DMS79 treated with DMSO at 0.1 percent for 48 hours (cell line): ENCODE data around the gene SFT2D3.

ENCODE experiments used
- DNase-seq: peaks from one replicate; lab custom pipeline; 2025; lab: John Stamatoyannopoulos, UW

The SFT2D3 gene

DNA sequence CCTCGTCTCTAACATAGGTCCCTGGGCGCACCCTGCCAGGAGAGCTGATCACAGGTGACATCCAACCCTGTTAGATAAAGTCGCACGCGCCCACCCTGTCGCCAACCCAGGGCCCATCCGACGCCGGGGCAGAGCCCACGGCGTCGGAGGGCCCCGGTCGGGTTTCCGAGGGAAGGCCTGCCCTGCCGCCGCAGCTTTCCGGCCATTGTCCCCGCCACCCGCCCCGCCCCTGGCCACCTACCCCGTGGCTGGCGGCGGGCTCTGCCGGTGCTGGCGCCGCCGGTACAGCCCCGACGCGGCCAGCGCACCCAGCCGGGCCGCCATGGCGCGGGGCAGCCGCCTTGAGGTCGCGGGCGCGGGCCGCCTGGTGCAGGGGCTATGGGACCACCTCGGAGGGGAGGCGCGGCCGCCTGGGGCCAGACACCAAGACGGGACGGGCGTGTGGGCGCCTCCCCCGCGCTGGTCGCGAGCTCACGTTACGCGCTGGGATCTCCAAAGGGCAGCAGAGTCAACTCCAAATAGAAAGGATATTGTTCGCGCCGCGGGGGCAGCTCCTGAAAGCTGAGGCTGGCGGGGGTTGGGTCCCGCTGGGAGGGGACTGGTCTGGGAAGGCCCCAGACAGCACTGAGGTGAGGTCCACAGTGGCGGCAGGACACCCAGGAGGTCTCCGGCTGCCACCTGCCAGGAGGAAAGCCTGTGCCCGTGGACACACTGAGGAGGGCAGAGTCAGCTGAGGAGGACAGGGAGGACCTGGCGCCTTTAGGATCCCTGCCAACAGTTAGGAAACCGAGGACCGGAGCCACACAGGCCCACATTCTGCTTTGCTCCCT is 37.0 kb upstream of the SFT2D3 start:
- DNase-seq = no peak

DNA sequence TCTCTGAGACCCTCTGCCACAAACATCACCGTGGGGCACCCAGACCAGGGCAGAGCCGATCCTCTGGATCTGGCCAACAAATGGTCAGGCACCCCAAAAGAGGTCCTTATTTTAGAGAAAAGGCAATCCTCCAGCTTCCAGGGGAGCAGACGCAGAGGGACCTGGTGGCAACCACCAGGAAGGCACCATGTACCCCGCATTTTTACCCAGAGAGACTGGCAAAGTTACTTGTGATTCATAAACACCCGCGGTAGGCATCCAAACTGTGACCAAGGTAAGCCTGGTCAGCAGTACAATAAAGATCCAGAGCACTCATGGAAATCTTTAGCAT is 36.4 kb upstream of the SFT2D3 start:
- DNase-seq = no peak

DNA sequence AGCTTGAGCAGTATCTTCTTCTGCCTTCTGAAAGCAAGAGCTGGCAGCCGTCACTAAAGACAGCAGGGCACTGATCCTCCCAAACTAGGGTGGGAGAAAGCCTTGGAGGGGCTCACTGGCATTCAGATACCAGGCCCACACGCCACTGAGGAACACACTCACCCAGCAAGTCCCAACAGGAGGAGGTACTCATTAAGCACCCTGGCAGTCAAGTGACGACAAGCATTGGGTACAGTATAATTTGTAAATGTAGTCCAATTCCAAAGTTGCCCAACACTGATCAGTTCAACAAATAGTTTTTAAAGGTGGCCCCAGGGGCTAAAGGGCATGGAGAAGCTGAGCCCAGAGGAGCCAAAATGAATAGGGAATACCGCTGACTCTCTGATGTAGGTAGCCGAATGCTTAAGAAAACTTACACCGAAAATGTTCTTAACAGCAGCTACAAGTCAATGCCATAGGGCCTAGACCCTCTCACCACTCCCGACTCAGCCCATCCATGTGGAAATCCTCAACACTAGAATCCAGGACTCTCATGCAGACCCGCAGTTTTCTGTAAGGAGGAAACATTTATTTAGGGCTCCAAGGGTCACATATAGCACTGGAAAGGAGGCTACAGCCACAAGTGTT is 35.9 kb upstream of the SFT2D3 start:
- DNase-seq = no peak

DNA sequence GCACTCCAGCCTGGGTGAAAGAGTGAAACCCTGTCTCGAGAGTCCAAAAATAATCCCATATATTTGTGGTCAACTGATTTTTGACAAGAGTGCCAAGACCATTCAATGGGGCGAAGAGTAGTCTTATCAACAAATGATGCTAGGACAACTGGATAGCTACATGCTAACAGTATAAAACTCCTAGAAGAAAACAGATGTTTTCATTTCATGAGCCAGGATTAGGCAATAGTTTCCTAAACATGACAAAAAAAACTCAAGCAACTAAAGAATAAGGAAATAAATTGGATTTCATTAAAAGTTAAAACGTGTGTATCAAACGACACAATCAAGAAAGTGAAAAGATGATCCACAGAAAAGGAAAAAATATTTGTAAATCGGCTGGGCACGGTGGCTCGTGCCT is 32.2 kb upstream of the SFT2D3 start:
- no peak for DNase-seq

DNA sequence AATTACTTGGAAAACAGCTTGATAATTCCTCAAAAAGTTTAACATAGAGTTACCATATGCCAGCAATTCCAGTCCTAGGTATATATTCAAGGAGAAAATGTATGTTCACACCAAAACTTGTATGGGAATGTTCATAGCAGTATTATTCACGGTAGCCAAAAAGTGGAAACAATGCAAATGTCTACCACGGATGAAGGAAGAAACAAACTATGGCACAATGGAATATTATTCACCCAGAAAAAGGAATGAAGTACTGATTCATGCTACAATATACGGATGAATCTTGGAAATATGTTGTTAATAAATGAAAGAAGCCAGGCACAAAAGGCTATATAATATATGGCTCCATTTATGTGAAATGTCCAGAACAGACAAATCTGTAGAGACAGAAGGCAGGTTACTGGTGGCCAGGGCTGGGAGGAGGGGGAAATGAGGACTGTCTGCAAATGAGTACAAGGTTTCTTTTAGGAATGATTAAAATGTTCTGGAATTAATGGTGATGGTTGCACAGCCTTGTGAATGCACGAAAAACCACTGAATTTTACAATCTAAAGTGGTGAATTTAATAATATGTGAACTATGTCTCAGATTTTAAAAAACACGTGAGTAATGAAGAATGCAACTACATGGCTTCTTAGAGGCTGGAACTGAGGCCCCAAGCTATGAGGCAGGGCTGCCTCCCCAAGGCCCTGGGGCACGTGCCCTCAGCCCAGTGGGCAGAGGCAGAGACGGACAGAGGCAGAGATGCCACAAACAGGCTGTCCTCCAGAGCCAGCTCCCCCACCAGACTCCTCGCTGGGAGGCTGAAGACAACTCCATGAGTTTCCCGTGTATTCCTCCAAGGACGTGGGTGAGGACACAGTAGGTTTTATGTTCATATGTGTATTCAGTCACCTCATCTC is 31.0 kb upstream of the SFT2D3 start:
- DNase-seq = no peak

DNA sequence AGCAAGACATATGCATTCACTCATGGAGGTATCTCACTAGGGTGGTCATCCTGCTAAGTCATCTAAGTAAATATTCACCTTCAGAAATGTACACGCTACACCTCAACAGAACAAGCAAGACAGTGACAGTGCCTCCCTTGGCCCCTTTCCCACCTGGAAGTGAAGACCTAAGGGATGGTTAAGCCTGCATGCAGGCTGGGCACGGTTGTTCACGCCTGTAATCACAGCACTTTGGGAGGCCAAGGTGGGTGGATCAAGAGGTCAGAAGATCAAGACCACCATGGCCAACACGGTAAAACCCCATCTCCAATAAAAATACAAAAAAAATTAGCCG is 30.4 kb upstream of the SFT2D3 start:
- DNase-seq = no peak

DNA sequence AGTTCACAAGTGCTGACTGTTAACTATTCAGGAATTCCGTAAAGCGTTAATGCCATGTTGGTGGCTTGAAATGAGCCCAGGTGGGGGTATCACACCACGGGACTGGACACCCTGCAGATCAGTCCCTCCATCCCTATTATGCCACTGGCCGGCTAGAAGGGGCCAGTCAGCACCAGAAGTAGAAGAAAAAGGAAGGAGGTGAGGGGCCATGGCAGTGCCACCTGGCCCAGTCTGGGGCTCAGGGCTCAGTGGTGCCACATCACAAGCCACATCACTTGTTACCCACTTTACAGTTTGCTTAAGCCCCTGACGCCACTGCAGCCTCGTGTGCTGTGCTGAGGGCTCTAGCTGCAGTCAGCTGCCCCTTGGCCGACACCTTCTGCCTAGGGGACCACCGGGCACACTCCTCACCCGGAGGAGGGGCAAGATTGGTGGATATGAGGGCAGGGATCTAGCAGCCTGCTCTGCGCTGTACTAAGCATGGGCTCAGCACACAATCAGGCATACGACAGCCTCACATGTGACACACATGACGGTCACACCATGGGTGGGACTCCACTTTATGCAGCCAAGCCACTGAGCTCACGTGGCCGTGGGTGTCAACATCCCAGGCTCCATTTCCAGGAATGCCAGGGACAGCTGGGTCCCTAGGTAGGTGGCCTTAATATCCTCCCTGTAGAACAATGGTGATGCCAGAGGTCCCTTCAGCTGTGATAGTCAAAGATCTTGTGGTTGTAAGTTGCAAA is 29.6 kb upstream of the SFT2D3 start:
- no peak for DNase-seq

DNA sequence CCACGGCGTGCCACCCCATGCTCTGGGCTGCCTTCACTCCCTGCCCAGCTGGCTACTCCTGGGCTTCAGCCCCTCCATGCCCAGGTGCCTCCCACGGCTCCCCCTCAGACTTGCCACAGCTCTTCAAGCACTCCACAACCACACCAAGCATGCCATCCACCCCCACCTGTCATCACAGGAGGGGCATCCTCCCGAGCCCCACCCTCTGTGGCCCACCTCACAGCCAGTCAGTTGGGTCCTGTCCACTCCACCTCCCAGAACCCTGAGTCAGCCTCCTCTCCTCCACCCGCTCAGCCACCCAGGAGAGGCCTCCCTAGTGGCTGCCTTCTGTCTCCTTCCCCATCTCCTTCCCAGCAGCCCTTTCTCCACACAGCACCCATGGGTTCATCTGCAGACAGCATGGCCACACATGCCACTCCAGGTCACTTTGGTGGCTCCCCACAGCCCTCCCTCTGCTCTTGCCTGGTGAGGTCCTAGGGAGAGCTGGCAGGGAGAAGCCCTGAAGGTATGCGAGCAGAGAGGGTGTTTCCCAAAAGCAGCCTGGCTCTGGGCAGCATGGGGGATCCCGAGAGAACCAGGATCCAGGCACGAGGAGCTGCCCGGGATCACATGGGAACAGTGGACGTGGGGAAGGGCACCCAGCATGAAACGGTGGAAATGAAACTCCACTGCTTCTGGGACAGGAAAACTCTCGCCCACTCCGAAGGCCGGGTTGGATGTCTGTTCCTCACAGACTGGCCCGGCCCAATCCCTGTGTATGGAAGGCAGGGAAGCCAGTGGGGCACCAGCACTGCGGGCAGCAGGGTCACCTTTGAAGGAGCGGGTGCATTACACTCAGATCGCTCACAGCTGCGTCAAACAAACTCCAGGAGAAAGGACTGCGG is 28.7 kb upstream of the SFT2D3 start:
- no peak for DNase-seq

DNA sequence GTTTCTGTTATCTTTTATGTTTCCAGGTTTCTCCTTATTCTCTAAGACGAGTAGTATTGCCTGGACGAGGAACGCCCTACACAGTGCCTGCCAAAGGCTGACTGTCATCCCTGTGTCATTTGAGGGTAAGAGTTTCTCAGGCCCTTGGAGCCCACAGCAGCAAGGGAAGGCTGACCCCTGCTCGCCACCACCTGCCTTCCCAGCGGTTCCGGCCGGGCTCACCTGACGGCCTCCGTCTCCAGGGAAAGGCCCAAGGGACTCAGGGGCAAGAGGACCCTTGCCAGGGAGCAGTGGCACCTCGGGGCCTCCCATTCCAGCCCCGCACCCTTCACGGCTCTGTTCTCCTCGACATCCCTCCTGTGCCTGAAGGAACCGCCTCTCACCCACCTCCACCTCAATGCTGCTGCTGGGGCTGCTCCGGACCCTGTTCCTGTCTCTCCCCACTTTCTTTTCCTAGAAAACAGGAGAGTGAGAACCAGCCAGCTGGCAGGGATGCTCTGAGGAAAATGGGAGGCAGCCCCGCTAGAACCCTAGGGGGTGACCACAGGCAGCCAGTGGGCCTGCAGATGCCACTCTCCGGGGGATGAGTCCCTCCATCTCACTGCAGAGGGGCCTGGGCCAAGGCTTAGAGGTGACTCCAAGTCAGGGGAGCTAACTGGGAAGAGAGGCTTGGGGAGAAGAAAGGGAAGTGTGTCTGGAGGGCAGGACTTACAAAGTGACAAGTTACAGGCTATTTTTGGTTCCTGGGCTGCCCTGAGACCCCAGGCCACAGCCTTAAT is 27.8 kb upstream of the SFT2D3 start:
- DNase-seq = no peak

DNA sequence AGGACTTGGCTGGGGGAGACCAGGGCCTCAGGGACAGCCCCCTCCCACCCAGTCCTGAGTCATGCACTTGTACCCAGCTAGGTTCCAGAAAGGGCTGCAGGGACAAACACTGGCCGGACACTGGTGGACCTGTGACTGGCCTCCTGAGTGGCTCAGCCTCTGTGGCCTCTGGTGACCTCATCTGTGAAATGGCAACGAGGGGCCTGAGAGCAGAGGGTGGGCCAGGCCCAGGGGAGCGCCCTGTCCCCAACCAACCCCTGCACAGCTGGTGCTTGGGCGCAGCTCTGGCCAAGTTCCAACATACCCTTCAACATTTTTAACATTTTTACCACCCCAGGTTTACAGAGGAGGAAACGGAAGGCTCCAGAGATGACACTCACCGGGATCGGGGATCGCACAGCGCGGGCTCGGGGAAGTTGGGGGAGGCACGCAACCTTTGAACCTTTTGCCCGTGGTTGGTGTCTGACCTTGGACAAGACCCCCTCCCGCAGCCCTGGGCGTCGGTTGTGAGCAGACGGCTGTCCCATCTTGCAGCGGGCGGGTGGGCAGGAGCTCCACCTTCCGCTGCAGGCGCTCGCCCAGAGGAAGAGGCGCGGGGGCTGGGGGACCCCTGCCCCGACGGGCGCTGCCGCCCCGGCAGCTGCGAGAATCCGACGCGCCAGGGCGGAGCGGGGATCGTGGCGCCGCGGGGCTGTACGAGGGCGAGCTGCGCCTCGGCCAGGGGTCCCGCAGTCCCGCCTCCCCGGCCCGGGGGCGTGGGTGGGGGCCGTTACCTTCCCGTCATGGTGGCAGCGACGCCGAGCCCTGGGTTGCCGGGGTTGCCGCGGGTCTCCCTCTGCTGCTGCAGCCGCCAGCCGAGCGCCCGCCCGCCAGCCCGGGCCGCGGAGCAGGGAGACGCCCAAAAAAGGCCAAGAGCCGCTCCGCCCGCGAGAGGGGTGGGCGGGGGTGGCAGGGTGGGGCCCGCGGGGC is 26.8 kb upstream of the SFT2D3 start:
- no peak for DNase-seq

DNA sequence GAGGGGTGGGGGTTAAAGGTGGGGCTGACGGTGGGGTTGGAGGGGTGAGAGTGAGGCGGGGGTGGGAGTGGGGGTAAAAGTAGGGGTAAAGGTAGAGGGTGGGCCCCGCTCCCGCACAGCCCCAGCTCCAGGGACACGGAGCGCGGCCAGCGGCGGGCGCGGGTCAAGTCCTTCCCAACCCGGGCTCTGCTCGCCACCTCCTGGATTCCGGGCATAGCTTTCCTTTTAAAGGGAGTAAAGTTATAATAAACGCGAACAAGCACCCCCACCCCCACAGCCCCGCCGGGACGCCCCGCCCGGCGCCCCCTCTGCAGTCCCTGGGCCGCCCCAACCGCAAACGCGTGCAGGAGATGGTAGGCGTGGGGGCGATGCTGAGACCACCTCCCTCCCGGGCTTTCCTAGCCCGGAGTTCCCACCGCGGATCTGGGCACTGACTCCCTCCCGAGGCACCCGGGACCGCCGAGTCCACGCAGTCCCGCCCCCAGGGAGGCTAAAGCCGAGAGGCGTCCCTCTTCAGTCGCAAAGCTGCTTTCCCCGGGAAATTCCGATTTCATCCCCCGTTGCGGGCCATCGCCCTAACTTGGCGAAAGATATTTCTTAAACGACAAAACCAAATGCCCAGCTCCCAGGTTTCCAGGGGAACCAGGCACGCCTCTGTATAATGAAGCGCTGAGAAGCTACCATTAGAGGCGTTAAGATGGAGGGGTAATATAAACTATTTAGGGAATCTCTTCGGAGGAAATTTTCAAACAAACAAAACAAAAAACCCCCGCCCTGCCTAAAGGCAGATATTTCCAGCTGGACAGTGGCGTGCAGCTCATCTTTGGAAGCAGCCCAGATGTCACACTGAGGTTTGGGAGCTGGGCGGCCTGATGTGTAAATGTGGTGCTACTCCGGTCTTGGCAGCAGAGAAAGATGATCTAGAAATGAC is 25.7 kb upstream of the SFT2D3 start, which contains the start of gene LIMS2:
TSS of gene LIMS2 (minus strand) at position 200 of the 931 bp plus-strand sequence. CDS start 506 bp downstream, outside the sequence.
- DNase-seq = peak; percentile 22

DNA sequence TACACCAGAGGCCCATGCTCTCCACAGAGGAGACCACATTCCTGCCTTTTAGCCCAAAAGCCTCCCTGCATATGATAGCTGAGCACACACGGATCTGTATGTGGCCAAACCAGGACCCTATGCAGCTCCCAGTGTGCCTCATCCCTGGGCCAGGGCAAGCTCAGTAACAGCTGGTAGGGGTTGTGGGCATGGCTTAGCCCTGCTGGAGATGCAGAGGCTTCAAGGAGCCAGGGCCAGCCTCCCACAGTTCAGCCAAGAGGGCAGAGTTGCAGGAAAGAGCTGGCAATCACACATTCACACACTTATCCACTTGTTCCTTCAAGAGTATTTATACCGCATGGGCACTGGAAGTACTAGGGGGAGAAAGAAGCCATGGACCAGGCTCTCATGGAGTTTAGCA is 24.4 kb upstream of the SFT2D3 start:
- peak; percentile 13 for DNase-seq

DNA sequence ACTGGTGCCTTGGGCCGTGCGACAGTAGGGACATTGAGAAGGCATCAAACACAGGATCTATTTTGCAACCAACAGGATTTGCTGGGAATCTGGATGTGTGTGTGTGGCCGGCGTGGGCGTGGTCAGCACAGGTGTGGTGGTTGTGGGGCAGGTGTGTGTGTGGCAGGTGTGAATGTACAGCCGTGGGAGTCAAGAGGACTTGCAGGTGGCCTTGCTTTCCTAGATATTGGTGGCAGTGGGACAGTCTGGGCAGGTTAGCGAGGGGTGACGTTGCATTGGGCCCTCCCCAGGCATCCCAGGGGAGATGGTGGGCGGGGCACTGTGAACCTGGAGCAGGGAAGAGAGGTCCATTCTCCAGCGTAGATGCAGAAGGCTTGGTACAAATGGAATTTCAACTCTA is 22.8 kb upstream of the SFT2D3 start:
- DNase-seq = no peak

DNA sequence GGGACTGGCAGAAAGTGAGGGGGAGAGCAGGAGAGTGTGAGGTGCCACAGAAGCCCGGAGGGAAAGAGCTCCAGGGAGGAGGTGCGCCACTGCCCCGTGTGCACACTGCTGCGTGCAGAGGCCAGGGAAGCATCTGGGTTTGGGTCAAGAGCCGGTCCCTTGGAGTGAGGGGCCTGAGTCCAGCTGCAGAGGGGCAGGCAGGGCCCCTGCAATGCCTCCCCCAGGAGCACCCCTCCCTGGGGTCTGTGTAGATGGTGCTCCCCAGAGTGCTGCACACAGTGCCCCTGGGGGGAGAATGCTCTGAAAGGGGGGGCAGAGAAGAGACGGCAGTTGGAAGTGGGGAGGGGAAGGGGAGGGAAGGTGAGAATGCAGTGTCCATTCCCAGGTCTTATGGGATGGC is 22.3 kb upstream of the SFT2D3 start:
- no peak for DNase-seq

DNA sequence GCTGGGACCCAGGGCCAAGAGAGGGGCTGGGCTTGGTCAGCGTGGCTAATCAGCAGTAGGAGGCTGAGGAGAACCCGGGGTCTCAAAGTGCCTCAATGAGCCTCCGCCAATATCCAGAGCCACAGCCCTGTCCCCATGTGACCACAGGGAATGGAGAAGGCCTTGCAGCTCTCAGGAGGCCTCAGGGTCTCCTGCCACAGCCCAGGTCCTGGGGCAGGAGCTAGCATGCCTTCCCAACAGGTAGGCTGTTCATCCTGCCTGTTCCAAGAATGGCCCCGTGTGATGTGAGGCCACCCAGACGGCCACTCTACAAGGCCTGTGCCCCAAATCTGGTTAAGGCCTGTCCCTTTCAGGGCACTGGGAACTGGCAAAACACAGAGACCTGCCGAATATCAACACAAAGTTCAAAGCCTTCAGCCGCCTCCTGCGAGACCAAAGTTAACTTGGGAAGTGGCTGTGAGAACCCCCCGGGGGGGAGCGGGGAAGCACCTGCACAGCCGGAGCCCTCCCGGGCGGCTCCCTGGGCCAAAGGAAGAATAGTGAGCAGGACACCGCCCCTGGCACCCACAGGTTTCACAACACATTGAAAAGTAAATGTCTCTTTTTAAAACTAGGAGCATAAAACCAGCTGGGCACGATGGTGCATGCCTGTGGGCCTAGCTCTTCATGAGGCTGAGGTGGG is 21.5 kb upstream of the SFT2D3 start:
- DNase-seq = no peak

DNA sequence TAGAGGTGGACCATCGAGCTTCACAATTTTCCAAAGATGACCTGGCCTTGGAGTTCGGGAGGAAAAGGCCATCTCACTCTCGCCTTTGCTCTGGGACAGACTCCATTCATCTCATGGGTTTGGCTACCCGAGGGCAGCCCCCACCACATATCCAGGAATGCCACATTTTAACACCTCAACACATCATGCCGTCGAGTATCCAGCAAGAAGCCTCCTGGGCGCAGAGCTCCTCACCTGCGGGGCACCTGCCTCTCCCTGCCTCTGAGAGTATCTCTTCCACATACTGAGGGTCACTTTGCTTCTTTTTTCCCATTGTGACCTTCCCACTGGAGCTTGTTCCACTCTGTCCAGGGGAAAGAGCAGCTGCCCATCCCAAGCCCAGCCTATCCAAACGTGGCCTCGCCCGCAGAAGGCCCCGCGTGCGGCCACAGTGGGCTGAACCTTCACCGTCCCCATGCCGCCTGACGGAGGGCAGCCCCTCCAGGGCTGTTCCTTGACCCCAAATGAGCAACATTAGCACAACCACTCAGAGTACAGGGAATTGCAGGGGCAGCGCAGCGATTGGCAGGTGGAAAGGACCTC is 20.5 kb upstream of the SFT2D3 start:
- no peak for DNase-seq

DNA sequence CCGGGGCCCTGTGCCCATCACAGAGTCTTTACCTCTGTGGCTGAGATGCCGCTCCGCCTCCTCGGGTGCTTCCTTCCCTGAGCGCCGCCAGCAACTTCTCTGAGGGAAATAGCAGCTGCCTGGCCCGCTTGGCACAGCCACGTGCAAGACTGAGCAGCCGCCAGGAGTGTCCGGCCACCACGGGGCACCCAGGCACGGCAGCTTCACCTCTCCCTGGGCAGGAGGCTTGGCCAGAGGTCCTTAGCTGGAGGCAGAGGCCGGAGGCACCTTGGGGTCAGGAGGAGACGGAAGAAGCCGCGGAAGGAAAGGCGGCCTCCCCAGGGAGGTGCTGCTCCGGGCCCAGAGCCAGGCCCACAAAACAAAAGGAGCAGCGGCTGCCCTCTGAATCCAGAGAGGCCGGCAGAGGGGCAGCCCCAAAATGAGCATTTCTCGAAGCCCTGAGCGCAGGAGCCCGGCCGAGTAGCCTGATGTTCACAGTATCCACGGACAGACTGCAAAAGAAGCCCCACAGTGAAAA is 20.0 kb upstream of the SFT2D3 start:
- DNase-seq = peak; percentile 15
